Ectodermal cell (in vitro differentiated cells): ENCODE data around the gene TUBGCP3.

ENCODE experiments used
- H3K27ac ChIP-seq: 2 replicates; pipeline ENCODE4 v1.7.0; 2013; ENCODE audit warnings: mild to moderate bottlenecking, low read depth, low read length; ENCODE audit not compliant: insufficient read depth, poor library complexity, severe bottlenecking
- H3K27me3 ChIP-seq: 2 replicates; pipeline ENCODE4 v1.7.0; 2013; ENCODE audit warnings: mild to moderate bottlenecking, low read length; ENCODE audit not compliant: insufficient read depth, control insufficient read depth, poor library complexity, severe bottlenecking
- H3K36me3 ChIP-seq: one replicate; pipeline ENCODE4 v1.7.0; 2013; ENCODE audit warnings: low read length; ENCODE audit not compliant: control insufficient read depth, insufficient read depth
- H3K4me1 ChIP-seq: one replicate; pipeline ENCODE4 v1.7.0; 2013; ENCODE audit warnings: low read length; ENCODE audit not compliant: control insufficient read depth, insufficient read depth
- H3K4me3 ChIP-seq: 2 replicates; pipeline ENCODE4 v1.7.0; 2013; ENCODE audit warnings: low read depth, low read length, control low read depth; ENCODE audit not compliant: insufficient read depth
- H3K9me3 ChIP-seq: 2 replicates; pipeline ENCODE4 v1.7.0; 2013; ENCODE audit warnings: mild to moderate bottlenecking, low read length, moderate library complexity; ENCODE audit not compliant: control insufficient read depth
- WGBS, 2 experiments: methylation state at CpG; one replicate each; pipeline ENCODE4 v1.1.7; 2013; ENCODE audit warnings: missing lambda C conversion rate in 2 of 2; 5-methylcytosine and 5-hydroxymethylcytosine counted together

The TUBGCP3 gene

GRCh38 chr13:112531263-112531794, 56.6 kb downstream of the TUBGCP3 start:
- WGBS, 2 experiments, result 96 to 100% methylated on average over 12 of the region's 12 CpGs
- H3K4me3 ChIP-seq, result no peak overlapping the region

GRCh38 chr13:112530861-112531260, 57.1 kb downstream of the TUBGCP3 start:
- H3K4me3 ChIP-seq, result no peak overlapping the region
- H3K27me3 ChIP-seq, result no peaks in the 10 kb centered on the region
- H3K27ac ChIP-seq, result no peak overlapping the region
- WGBS, 2 experiments, result 86 to 100% methylated on average over 2 of the region's 2 CpGs
- H3K4me1 ChIP-seq, result no peaks in the 10 kb centered on the region
- no peaks in the 10 kb centered on the region for H3K9me3 ChIP-seq
- peaks cover 6% of the 10 kb centered on the region for H3K36me3 ChIP-seq

More at GRCh38 chr13:112531263-112531794, 56.6 kb downstream of the TUBGCP3 start:
- Histone ChIP-seq H3K9me3 (no peaks in the 10 kb centered on the region), H3K36me3 (peaks cover 6% of the 10 kb centered on the region), H3K4me1 (no peaks in the 10 kb centered on the region), H3K27ac (no peak overlapping the region), H3K27me3 (no peaks in the 10 kb centered on the region)

GRCh38 chr13:112529216-112529615, 58.7 kb downstream of the TUBGCP3 start:
- 90 to 94% methylated on average over 6 to 8 of the region's 8 CpGs for WGBS, 2 experiments
- no peak overlapping the region for H3K27ac ChIP-seq
- H3K4me3 ChIP-seq, result no peak overlapping the region
- peaks cover 6% of the 10 kb centered on the region for H3K36me3 ChIP-seq
- no peaks in the 10 kb centered on the region for H3K27me3 ChIP-seq
- H3K9me3 ChIP-seq, result no peaks in the 10 kb centered on the region
- H3K4me1 ChIP-seq, result no peaks in the 10 kb centered on the region

GRCh38 chr13:112526146-112526853, 61.7 kb downstream of the TUBGCP3 start:
- no peak overlapping the region for H3K27ac ChIP-seq
- peaks cover 6% of the 10 kb centered on the region for H3K36me3 ChIP-seq
- H3K27me3 ChIP-seq, result no peaks in the 10 kb centered on the region
- WGBS, 2 experiments, result 93 to 94% methylated on average over 9 of the region's 9 CpGs
- no peaks in the 10 kb centered on the region for H3K4me1 ChIP-seq
- H3K4me3 ChIP-seq, result no peak overlapping the region
- H3K9me3 ChIP-seq, result no peaks in the 10 kb centered on the region

- Histone ChIP-seq H3K4me3 (no peak overlapping the region), H3K9me3 (no peaks in the 10 kb centered on the region), H3K36me3 (peaks cover 6% of the 10 kb centered on the region), H3K27ac (no peak overlapping the region), H3K27me3 (no peaks in the 10 kb centered on the region), H3K4me1 (no peaks in the 10 kb centered on the region)
- 95 to 97% methylated on average over 6 to 7 of the region's 7 CpGs for WGBS, 2 experiments
Measured at GRCh38 chr13:112525356-112525945, 62.5 kb downstream of the TUBGCP3 start.

GRCh38 chr13:112522578-112522977, 65.4 kb downstream of the TUBGCP3 start:
- WGBS, 2 experiments, result 95 to 97% methylated on average over 5 of the region's 5 CpGs
- Histone ChIP-seq H3K27ac (no peak overlapping the region), H3K36me3 (peaks cover 6% of the 10 kb centered on the region), H3K27me3 (no peaks in the 10 kb centered on the region), H3K9me3 (no peaks in the 10 kb centered on the region), H3K4me3 (no peak overlapping the region), H3K4me1 (no peaks in the 10 kb centered on the region)

GRCh38 chr13:112521073-112521685, 66.8 kb downstream of the TUBGCP3 start:
- Histone ChIP-seq H3K4me3 (no peak overlapping the region), H3K9me3 (no peaks in the 10 kb centered on the region), H3K4me1 (no peaks in the 10 kb centered on the region), H3K27ac (no peak overlapping the region), H3K36me3 (peaks cover 4% of the 10 kb centered on the region), H3K27me3 (no peaks in the 10 kb centered on the region)
- 93 to 97% methylated on average over 3 of the region's 3 CpGs for WGBS, 2 experiments

- Histone ChIP-seq H3K4me1 (no peaks in the 10 kb centered on the region), H3K27ac (no peak overlapping the region), H3K27me3 (no peaks in the 10 kb centered on the region), H3K4me3 (no peak overlapping the region), H3K36me3 (peaks cover 5% of the 10 kb centered on the region), H3K9me3 (no peaks in the 10 kb centered on the region)
- WGBS, 2 experiments, result 97% methylated on average over 19 to 20 of the region's 20 CpGs
Measured at GRCh38 chr13:112519517-112520060, 68.4 kb downstream of the TUBGCP3 start.

- H3K9me3 ChIP-seq, result no peaks in the 10 kb centered on the region
- H3K4me1 ChIP-seq, result no peaks in the 10 kb centered on the region
- no peak overlapping the region for H3K4me3 ChIP-seq
- H3K27me3 ChIP-seq, result no peaks in the 10 kb centered on the region
- no peak overlapping the region for H3K27ac ChIP-seq
- peaks cover 5% of the 10 kb centered on the region for H3K36me3 ChIP-seq
- WGBS, 2 experiments, result 96% methylated on average over 13 of the region's 13 CpGs
Measured at GRCh38 chr13:112516218-112516617, 71.7 kb downstream of the TUBGCP3 start.

GRCh38 chr13:112513761-112514160, 74.2 kb downstream of the TUBGCP3 start:
- WGBS, 2 experiments, result 92 to 94% methylated on average over 6 of the region's 6 CpGs
- H3K36me3 ChIP-seq, result peaks cover 5% of the 10 kb centered on the region
- no peaks in the 10 kb centered on the region for H3K27me3 ChIP-seq
- H3K4me3 ChIP-seq, result no peak overlapping the region
- H3K4me1 ChIP-seq, result no peaks in the 10 kb centered on the region
- no peak overlapping the region for H3K27ac ChIP-seq
- H3K9me3 ChIP-seq, result no peaks in the 10 kb centered on the region
